Activated CD4-positive, alpha-beta T cell treated with anti-CD3 and anti-CD28 coated beads, Interleukin-2, Interleukin-6, amounts not matched to agents 100 ng/mL and 50 ng/mL, durations not matched to agents 16 hours and 8 hours (primary cell): ENCODE data around the gene TAAR9.
"Not testable (repeated sequence)": the region's sequence is repeated elsewhere in the genome, so short reads cannot be mapped to it uniquely, and the experiment has no call there.

Experiments used
- DNase-seq: peaks from one replicate; pipeline ENCODE4 v3.0.0-alpha.2; 2020

The TAAR9 gene

DNA sequence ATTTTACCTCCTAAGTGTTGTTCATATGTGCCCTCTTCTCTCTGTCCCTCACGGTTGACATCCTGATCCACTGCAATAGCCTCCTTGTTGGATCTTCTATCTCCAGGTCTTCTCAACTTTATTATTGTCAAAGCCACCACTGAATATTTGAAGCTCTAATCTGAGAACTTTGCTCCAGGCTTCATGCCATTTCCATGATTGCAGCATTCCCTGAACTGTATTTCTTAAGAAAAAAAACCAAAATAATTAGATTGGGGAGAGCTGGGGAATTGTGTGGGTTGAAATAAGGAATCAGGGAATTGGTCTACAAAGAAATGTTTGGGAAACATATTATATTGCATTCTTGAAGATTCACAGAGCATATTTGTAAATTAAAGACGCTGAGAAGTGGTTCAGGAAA, 22.7 kb upstream of the TAAR9 start:
- no peak for DNase-seq

DNA sequence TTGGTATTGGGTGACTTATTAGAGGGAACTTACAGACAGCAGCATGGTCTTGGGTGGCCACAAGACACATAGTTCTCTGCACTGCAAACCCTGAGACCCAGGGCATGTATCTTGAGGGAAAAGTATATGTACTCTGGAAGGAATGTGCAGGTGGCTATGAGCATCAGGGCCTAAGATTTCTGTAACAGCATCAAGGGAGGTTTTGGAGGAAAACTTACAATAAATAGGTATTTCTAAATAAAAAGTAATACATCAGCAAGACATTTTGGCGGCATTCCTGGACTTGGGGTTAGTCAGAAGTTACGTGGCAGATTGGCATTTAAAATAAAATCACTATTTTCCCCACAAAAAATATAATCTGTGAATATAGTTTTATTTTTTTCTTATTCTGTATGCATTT, 17.1 kb upstream of the TAAR9 start:
- no peak for DNase-seq

DNA sequence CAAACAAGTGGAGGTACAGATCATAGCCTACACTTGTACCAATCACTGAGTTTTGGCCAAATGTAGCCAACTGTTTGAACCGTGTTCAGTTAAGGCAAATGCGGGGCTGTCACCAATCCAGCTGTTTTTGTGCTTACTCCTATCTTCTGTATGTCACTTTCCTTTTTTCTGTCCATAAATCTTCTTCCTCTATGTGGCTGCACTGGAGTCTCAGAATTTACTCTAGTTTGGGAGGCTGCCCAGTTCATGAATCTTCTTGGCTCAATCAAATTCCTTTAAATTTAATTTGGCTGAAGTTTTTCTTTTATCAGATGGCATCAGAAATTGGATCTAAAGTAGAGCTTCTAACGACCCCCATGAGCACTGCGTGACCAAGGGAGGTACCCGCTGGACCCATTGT, 13.4 kb upstream of the TAAR9 start:
- no peak for DNase-seq

DNA sequence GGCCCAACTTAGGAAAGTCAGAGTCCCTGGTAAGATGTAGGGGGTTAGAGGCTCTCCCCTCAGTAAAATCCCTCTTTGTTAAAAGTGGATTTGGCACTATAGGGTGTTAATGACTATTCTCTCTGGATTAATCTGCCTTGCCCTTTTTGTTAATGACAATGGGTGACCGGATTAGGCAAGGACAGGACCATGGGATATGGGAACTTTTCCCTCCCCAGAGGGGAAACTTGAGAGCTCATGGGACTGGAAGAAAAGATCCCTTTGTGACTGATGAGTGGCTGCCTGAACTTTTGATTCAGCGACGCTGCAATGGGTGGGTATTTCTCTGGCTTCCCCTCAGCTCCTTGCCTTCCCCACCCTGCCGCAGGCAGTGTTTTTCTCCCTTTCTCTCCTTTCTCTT, 12.2 kb upstream of the TAAR9 start:
- no peak for DNase-seq

DNA sequence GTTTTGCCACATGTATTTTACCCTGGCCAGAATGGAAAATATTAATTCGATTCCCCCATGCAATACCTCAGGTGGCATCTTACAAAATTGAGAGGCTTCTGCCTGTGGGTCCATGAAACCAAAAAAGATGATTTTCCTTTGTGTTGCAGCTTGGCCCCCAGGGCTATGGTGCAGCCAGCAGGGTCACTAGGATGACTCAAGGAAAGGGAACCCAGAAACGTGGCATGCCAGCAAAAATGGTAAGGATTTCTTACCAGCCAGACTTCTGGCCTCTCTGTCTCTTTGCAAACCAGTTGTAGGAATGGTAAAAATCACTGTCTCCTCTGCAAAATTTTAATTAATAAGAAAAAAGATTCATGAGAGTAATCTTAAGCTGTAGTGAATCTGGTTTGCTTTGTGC, 11.6 kb upstream of the TAAR9 start:
- DNase-seq = no peak

DNA sequence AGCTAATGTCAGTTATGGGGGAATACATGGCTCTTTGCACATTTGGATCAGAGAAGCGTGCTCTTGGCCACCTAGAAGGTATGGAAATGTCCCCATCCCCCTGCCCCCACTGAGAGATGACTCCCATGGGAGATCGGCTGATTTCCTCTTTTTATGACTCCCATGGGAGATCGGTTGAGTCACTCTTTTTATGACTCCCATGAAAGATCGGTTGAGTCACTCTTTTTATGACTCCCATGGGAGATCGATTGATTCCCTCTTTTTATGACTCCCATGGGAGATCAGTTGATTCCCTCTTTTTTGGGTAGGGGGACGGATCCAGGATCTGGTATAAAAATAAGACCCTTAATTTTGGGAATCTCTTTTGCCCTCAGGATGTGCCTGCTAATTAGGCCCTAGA, 10.3 kb upstream of the TAAR9 start:
- no peak for DNase-seq

DNA sequence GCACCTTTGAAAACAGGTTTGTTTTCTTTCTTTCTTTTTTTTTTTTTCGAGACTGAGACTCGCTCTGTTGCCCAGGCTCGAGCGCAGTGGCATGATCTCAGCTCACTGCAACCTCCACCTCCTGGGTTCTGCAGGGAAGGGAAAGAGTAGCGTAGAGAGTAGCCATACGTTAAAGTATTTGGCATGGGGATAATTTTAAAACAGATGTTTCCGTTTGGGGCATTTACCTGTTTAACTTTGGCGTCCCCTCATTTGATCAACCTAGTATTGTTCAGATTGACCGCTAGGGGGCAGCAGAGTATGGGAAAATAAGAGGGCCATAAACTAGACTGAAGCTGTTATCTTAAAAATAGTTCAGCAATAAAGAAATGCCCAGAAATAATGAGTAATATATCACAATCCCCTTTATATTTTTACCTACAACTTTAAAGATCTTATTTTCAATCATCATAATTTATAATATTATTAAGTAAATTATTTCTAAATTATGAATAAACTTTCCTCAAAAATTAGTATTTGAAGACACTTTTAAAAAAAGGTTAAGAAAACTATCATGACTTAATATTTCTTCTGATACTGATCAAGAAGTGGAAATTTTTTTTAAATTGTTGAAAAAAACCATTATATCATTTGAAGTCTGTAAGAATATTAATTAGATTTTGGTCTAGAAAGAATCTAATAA, 7.6 kb upstream of the TAAR9 start:
- peak; percentile 78 for DNase-seq

DNA sequence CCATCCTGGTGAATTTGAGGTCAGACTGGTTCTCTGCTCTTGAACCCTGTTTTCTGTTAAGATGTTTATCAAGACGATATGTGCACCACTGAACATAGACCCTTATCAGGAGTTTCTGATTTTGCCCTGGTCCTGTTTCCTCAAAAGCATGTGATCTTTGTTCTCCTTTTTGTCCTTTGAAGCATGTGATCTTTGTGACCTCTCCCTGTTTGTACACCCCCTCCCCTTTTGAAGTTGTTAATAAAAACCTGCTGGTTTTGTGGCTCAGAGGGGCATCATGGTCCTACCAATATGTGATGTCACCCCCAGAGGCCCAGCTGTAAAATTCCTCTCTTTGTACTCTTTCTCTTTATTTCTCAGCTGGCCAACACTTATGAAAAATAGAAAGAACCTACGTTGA, 3.5 kb upstream of the TAAR9 start:
- DNase-seq = not testable (repeated sequence)

DNA sequence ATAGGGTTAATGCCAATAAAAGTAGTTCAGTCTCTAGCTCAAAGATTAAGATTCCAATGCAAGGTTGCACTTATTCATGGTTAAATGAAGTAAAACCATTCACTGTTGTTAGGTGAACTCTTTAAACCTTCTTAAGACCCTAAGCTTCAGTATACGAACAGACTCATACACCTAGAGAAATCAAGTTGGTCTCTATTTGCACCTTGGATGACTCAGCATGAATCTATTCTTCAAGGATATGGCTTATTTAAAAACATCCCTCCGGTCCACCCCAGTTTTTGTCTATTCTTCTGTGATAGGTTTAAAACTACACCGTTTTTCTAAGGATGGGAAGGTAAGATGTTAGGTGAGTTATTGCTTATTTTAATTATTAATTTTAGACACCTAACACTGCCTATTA, 932 bp upstream of the TAAR9 start:
- DNase-seq = no peak

DNA sequence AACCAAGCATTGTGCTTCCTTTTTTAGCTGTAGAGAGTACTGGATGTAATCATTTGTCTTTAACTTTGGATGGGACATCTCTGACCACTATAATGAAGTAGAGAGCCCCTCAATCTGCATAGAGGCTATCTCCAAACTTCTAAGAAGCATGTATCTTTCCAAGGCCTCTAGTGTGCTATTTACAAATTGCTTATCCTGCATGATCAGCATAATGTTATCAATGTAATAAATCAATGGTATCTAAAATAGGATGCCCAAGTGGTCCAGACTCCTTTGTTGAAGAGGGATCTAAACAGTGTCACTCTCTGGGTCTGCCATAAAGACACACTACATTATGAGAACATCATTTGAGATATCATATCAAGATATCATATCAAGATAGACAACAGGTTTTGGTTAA, 6.7 kb downstream of the TAAR9 start:
- DNase-seq = no peak

DNA sequence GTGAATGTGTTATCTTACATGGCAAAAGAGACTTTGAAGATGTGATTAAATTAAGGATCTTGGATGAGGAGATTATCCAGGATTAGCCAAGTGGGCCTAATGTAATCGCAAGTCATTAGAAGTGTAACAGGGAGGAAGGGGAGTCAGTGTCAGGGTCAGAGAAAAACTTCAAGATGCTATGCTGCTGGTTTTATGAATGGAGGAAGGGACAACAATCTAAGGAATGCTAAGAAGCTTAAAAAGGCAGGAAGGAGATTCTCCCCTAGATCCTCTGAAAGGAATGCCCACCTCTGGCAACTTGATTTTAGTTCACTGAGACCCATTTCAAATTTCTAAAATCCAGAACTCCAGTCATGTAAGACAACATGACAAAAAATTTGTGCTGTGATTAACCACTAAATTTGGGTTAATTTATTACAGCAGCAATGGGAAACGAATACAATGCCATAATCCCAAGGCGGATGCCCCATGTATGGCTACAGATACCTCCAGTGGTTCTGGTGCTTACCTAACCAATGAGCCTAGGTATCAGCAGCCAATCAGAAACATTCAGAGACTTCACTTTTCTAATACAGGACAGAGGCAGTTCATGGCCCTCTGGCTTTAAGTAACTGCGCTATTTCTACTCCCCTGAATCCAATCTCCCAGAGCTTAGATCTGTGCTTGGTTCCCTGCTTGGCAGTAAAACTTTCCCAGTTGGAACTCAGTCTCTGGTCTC, 10.8 kb downstream of the TAAR9 start:
- DNase-seq = no peak

DNA sequence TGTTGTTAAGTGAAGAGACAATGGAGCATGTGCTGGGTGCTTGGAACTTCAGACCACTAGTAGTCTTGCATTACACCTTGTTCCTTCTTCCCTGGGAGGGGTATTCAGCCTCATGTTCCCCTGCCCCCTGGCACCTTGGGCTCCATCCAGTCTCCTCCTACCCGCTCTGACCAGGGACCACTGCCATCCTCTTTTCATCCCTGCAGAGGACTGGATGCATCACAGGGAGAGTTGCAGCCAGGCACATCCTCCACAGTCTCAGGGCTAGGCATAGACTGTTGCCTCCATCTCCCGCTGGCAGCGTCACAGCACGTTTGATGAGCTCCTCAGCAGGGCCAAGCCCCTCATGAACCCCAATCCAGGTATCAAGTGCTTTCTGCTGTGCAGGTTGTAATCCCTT, 13.1 kb downstream of the TAAR9 start:
- DNase-seq = no peak

DNA sequence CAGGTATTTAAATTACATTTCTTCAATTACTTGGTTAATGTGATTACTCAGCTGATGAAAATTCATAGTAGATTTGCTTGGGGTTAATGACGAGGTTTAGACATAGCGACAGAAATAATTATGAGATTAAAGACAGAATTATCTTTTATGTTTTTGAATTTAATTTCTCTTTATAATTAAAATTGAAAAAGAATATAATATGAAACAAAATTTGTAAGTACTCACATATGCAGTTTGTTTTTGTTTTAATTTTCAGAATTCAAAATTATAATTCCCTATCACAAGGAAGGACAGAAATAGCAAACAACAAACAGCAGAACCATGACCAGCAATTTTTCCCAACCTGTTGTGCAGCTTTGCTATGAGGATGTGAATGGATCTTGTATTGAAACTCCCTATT, 14.3 kb downstream of the TAAR9 start, which contains the start of gene TAAR8:
TAAR8 (plus strand) TSS at position 301 of the 400 bp plus-strand sequence; CDS start at position 322, 21 bp downstream.
- no peak for DNase-seq

DNA sequence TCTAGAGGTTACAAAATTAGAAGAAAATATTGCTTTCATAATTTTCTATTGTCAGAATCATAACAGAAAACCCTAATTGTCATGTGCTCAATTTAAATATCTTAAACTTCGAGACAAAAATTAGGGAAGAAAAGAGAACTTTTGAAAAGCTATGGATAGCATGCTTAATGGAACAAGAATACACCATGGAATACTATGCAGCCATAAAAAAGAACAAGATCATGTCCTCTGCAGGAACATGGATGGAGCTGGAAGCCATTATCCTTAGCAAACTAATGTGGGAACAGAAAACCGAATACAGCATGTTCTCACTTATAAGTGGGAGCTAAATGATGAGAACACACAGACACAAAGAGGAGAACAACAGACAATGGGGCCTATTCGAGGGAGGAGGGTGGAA, 22.0 kb downstream of the TAAR9 start:
- not testable (repeated sequence) for DNase-seq

DNA sequence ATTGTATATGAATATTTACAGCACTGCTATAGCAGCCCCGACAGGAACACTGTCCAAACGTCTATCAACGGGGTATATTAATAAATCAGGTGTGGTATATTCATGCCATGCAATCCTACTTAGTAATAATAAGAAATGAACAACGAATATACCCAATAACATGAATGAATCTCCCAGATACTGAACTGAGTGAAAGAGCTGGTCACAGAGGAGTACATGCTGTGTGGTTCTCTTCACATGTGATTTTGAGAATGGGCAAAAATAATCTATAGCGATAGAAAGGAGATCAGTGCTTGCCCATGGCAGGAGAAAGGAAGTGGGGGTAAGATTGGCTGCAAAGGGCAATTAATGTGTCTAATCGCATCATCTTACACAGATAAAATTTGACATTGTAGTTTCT, 28.3 kb downstream of the TAAR9 start:
- DNase-seq = no peak

DNA sequence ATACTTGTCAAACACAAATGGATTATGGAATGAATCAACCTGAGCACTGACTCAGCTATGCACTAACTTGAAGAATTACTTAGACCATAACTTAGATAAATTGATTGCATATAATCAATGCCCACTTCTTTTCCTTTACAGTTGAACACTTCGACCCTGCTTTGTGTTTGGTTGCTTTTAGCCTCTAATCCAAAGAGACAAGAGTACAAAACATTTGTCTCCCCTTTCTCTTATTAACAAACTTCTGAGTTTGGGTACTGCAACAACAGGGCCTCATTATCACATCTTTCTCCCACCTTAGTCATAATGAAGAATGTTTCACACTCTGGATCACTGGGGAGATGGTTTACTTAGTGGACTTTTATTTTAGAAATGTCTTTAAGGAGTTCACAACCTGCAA, 29.5 kb downstream of the TAAR9 start:
- no peak for DNase-seq

DNA sequence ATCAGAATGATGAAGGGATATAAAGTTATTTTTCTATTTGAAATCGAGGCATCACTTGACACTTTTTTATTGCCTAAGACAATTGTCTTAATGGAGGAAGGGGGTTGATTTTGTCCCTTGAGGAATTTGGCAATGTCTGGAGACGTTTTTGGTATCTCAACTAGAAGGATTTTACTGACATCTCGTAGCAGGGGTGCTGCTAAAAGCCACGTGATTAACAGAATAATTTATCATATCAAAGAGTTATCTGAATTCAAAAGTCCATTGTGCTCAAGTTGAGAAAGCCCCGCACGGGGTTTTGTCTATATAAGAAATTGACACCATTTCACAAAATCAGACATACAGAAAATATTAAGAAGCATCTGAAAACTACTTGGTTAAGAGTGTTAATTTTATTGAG, 30.5 kb downstream of the TAAR9 start:
- no peak for DNase-seq

DNA sequence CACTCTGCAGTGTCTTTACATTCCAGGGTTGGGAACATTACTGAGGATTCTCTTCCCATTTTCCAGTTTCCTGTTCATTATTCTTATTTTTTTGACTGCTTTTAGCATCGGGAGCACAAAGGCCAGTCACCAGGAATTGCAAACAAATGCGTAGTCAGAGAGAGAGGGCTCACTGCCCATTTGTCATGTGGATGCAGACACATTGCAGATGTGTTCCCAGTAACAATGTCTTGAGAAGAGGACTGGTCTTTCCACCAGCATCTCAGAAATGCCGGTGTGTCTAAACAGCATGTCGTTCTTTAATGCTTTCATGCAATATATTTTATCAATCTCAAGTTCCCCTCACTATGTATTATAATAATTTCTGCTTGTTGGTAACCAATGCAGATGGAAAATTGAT, 31.1 kb downstream of the TAAR9 start:
- DNase-seq = no peak

DNA sequence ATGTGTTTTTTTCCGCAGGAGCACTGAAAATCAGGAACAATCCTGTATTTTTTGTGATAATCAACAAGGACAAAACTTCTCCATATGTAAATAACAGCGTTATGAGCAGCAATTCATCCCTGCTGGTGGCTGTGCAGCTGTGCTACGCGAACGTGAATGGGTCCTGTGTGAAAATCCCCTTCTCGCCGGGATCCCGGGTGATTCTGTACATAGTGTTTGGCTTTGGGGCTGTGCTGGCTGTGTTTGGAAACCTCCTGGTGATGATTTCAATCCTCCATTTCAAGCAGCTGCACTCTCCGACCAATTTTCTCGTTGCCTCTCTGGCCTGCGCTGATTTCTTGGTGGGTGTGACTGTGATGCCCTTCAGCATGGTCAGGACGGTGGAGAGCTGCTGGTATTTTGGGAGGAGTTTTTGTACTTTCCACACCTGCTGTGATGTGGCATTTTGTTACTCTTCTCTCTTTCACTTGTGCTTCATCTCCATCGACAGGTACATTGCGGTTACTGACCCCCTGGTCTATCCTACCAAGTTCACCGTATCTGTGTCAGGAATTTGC, 32.2 kb downstream of the TAAR9 start, which contains the start of gene TAAR6:
TAAR6 (plus strand) TSS at position 102 of the 557 bp plus-strand sequence; CDS start at position 102, 0 bp downstream.
- no peak for DNase-seq

DNA sequence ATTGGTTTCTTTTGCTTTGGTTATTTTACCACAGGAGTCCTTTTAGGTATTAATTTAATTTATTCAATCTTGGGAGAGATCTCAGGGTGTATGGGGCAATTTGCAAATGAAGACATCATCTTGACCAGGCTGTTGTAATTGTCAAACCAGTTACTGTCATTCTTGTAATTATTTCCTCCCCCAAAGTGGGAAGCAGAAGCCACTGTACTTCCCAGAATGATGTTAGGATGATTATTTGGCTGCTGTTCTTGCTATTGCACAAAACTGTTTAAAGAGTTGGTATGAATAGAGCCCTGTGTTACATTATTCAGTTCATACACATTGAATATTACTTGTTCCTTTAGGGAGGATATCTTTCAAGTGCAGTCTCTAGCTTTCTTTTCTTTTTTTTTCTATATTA, 33.7 kb downstream of the TAAR9 start:
- no peak for DNase-seq

DNA sequence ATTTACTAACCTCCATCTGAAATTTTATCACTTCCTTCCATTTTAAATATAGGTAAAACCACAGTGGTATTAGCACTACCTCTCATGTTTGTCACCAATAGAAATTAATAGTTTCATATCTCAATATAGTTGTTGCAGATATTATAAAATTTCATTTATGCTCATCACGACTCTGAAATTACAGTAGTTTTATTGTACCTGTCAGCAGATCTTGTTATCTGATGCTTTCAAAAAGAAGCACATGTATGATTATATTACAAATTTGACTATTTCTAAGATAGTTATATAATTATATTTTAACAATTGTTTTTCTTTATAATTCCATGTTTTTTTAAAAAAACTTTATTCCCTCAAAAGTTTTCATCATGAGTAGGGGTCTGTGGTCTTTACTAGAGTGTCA, 46.6 kb downstream of the TAAR9 start:
- DNase-seq = no peak

DNA sequence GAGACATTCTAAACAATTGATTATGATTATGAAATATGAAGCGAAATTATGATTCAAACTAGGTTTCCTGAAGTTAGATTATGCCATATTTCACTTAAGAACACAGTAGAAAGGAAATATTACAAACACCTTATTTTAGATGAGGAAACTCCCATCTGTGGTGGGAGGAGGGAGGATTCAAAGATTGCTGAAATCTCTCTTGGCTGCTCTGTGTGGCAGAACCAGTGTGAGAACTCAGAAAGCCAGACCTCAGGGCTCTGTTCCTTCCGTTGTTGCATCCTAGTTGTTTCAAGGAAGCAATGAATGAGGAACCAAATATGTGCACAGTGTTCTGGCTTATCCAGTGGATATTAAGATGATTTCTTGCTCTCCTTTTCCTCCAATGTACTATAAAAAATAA, 49.3 kb downstream of the TAAR9 start:
- DNase-seq = no peak
